AG20443 (cell line): Measurements from ENCODE around the gene OR11H1.
"Not testable (repeated sequence)": the region's sequence is repeated elsewhere in the genome, so short reads cannot be mapped to it uniquely, and the experiment has no call there.

Source experiments
- DNase-seq: peaks from one replicate; pipeline ENCODE4 v3.0.0; 2012; ENCODE audit warnings: low spot score, mixed read lengths

Gene OR11H1

GRCh38 chr22:15527892-15528291 is at the start of gene OR11H1:
TSS of gene OR11H1 (plus strand) at chr22:15528192. CDS start at chr22:15528192, 0 bp downstream.
- DNase-seq: not testable (repeated sequence)

- DNase-seq: not testable (repeated sequence)
Observed at GRCh38 chr22:15509967-15510366, 18.0 kb upstream of the OR11H1 start.

GRCh38 chr22:15515896-15516295 is 12.1 kb upstream of the OR11H1 start:
- DNase-seq: not testable (repeated sequence)

- not testable (repeated sequence) for DNase-seq
Observed at GRCh38 chr22:15553767-15554166, 25.8 kb downstream of the OR11H1 start.

- DNase-seq: not testable (repeated sequence)
Observed at GRCh38 chr22:15563461-15563860, 35.5 kb downstream of the OR11H1 start.

GRCh38 chr22:15565063-15565462 is 37.1 kb downstream of the OR11H1 start:
- DNase-seq: not testable (repeated sequence)
